HL-60/S4 (cell line): ENCODE results near the gene RASGEF1B.

Source experiments
- in situ Hi-C: fragments of 300-500 bp; cut with MboI; formaldehyde crosslinking; loops from 2 replicates; pipeline ENCODE4 v1.14.3; 2022; ENCODE audit warnings: low sequenced_read_pairs

The RASGEF1B gene

DNA sequence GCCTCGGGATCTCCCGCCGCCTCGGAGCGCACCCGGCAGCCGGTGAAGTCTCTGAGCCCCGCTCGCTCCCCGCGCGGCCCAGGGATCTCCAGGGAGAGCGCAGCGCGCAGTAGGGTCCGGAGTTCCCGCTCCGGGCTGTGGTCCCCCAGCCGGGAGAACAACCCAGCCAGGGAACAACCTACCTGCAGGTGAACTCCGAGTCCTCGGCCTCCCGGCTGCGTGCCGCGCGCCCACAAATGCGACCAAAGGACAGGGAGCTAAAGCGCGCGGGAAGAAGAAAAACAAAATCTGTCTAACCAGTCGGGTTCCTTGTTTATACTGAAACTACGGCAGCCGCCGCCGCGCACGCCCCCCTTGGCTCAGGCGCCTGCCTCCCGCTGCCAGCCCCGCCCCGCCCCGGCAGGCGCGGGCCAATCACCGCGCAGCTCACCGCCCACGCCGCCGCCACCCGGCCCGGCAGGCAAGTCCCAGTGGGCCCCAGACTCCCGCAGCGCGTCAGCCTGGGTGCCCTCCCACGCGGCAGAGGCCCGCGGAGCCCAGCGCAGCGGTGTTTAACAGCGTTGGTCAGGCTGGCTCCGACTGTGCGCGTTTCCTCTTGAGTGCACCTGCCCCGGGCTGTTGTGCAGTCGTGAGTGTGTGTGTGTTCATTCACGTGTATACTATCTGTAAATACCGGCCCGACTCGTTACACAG, at the start of gene RASGEF1B:
TSS of gene RASGEF1B (minus strand) at position 320 of the 693 bp plus-strand sequence. CDS start 12,399 bp downstream, outside the sequence.
- in situ Hi-C loops = loop anchor here (25.0 kb wide), 1 partner anchor 366 kb away; no protein-coding TSS in a partner anchor

DNA sequence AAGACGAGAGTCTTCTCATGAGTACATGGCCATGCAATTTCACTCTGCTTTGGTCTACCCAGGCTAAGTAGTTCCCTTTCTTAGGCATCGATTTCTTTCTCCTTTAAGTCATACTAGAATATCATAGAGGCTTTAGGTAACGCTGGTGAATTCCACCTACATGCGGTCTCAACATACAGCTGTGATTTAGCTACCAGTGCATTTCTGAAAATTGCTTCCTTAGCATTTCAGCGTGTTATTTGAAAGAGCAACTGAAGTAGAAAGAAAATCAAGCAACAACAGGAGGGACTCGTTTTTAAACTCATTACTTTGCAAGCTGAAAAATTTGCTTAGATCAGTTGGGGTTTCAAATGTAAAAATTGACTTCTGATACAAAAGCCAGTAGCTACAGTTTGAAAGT, 48.1 kb upstream of the RASGEF1B start:
- in situ Hi-C loops = no loop called here

- in situ Hi-C loops = no loop called here
These were observed 47.7 kb upstream of the RASGEF1B start for GRCh38 chr4:81519427-81519773.

DNA sequence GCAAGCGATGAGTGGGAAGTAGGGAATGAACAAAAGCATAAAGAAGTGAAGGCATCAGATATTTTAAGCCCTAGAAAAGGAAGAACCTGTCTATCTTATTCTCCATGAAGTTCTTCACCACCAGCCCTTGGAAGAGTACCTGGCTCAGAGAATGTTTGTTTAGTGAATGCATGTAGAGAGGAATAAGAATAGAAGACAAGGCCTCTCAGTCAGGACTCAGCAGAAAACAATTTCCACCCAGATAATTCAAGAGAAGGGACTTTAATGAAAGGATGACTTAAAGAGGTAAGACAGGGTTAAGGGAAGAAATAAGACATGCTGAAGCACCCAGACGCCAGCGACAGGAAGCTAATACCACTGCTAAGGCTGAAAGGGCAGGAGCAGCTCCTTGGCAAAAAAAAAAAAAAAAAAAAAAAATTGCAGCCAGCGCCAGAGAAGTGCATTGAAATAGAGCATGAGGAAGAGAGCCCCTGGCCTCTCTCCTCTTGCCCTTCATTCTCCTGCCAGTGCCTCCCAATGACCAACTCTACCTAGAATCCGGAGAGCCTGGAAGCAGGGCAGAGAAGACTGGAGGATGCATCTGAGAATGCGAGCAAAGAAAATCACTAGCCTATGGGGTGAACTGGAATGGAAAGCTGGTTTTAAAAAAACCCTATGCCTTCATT, 47.2 kb upstream of the RASGEF1B start:
- in situ Hi-C loops = no loop called here

GRCh38 chr4:81516241-81516640, 44.5 kb upstream of the RASGEF1B start:
- in situ Hi-C loops = no loop called here

DNA sequence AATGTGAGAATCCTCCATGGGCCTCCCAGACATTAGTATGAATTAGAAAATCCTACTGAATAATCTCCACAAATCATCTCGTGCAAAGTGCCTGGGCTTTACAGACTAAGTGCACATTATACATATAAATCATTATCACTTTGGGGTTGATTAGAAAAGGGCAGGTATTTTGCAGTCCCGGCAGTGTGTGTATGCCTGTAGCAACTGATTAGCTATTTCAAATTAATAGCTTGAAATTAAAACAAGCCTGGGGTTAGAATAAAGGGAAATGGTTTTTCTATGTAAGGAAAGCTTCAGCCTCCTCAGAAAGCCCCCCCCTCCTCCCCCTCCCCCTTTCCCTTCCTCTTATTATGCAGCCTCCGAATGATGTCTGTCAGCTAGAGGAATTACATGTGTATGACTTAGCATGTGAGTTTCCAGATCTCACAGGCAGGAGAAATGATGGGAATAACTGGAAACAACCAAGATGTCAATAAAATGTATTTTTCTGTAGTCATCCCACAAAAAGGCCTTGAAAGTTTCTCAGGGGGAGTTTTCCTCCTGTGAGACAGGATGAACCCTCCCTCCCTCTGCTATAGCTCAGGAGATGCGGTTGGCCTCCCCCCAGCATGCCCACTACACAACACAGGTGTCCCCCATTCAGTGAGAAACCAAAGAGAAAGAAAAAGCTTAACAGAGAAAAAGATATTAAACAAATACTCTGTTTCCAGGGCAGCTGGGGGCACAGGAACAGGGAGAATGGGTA, 41.2 kb upstream of the RASGEF1B start:
- in situ Hi-C loops = no loop called here

DNA sequence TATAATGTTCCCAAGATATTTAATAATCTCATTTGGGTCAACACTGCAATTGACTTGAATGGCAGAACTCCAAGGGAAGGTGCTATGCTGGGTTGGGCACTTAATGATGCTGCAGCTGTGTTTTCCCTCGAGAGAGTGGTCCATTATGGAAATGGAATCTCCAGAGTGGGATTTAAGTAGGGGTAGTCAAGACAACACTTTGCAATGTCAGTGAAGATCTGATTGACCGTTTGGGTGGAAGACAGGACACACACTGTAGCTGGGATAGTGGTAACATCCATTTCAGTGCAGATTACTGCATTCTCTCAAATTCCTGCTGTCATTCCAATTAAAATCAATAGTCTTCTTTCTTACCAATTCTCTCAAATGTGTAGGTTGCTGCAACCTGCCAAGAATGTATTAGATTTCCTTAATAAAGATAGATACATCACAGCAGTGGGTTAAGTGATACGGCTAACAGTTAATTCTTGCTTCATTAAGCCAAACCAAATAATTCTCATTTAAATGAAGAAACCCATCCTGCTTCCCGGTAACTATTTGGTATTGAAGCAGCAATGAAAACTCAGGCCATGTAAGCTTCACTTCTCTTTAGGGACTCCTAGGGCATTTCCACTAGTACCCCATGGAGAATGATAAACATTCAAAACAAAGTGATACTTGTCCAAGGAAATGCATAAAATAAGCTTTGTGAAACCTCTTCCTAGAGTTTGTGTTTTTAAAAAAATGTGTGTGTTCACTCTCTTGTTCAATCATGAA, 40.5 kb upstream of the RASGEF1B start:
- in situ Hi-C loops = no loop called here

DNA sequence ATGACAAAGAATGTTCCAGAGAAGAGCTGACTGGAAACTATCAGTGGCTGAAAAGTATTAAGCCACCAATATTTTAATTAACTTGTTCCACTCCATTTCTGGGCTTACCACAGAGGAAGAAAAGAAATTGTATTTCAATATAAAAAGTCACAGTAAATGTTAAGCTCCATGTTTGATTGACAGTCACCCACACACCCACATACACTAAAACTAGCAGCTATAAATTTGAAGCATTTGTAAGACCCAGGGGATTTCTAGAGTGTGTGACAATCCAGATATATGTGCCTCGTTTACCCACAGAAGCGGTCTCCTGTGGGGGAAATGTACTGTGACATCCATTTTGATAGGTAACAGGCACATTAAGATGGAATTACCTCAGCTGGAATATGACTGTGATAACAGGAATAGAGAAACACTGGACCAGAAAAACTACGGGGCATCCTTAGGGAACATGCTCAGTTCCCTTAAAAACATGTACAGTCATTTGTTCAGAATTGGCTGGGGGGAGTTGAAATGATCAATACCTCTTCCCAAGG, 39.0 kb upstream of the RASGEF1B start:
- in situ Hi-C loops = no loop called here

DNA sequence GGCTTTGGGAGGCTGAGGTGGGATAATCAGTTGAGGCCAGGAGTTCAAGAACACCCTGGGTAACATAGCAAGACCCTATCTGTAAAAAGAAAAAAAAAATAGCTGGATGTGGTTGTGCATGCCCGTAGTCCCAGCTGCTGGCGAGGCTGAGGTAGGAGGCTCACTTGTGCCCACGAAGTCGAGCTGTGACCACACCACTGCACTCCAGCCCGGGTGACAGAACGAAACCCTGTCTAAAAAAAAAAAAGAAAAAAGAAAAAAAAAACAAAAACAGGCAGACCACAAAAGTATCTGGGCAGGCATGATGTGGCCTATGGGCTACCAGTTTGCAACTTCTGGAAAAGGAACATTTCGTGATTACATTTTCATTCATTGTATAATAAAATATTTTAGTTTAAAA, 38.1 kb upstream of the RASGEF1B start:
- in situ Hi-C loops = no loop called here

DNA sequence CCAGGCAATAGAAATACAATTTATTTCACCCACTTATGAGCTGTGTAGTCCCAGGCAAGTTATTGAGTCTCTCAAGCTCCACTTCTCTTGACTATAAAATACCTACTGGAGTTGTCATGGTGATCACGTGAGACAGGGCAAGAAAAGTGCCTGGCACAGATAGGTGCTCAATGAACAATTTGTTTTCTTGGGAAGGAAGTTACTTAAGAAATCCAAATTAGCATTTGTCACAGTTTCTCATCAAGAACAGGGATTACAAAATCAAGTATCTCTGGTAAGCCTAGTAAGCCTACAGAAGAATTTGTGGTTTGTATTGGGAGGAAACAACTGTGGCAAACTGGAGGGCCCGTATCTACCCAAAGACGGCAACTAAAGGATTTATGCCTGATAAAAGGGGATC, 37.5 kb upstream of the RASGEF1B start:
- in situ Hi-C loops = no loop called here

- in situ Hi-C loops = no loop called here
These were observed 36.9 kb upstream of the RASGEF1B start for GRCh38 chr4:81508411-81509185.

DNA sequence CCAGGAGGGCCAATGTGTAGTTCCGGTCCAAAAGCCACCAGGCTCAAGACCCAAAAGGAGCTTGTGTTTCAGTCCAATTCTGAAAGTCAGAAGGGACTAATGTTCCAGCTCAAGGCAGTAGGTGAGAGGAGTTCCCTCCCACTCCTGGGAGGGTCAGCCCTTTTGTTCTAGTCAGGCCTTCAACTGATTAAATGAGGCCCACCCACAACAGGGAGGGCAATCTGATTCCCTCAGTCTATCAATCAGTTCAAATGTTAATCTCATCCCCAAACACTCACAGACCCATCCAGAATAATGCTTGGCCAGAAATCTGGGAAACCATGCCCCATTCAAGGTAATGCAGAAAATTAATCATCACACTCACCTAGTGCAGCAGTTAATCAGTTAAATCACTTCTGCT, 35.8 kb upstream of the RASGEF1B start:
- in situ Hi-C loops = no loop called here

DNA sequence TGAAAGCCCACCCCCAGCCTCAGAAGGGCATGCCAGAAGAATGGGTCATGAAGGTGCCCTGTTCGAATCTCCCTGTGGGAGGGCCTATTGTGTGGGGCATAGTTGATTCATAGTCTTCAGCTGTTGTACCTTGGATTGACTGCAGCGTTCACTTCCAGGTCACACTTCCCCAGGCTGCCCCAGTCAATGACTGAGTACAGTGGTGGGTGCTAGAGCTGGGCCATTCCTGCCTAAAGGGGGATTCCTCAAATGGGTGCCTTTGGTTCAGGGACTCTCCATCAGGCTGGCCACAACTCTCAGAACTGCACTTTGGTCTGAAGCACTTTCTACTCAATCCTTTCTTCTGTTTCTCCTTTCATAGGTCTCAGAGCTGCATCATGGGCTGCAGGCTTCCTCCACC, 35.0 kb upstream of the RASGEF1B start:
- in situ Hi-C loops = no loop called here

GRCh38 chr4:81505726-81506125, 34.0 kb upstream of the RASGEF1B start:
- in situ Hi-C loops = no loop called here

- in situ Hi-C loops = no loop called here
These were observed 33.4 kb upstream of the RASGEF1B start for GRCh38 chr4:81505004-81505598.

DNA sequence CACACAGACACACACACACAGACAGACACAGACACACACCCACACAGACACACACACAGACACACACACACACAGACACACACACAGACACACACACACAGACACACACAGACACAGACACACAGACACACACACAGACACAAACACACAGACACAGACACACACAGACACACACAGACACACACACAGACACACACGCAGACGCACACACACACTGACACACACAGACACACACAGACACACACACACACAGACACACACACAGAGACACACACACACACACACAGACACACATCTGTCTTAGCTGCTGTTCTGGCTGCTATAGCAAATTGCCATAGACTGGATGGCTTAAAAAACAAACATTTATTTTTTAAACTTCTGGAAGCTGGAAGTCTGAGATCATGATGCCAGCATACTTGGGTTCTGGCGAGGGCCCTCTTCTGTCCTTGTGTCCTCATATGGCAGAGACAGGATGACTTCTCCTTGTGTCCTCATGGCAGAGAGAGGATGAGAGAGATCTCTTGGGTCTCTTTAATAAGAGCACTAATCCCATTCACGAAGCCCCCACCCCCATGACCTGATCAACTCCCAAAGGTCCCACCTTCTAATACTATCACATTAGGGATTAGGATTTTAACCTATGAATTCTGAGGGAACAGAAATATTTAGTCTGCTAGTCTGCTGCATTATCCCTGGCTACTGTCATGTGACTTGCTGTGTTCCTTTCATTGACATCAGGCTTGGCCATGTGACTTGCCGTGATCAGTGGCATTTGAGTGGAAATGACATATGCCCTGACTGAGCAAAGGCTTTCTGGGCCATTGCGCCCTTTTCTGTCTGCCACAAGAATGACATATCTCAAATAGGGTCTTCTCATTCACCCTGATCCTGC, 32.7 kb upstream of the RASGEF1B start:
- in situ Hi-C loops = no loop called here

DNA sequence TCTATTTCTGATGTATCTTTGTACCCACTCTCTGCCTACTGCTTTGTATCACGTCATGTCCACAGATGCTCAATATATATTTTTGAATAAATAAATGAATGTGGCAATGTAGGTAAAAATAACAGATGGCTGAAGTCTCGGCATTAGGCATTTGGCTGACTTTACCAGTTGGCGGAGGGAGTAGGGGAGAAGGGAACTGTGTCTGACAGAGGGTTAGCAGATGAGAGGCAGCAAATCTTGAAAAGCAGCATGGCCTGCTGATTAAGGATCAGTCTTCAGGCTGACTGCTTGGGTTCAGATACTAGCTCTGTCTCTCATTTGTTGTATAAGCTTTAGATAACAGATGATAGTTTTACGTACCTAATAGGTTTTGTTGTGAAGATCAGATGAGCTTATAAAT, 31.9 kb upstream of the RASGEF1B start:
- in situ Hi-C loops = no loop called here

DNA sequence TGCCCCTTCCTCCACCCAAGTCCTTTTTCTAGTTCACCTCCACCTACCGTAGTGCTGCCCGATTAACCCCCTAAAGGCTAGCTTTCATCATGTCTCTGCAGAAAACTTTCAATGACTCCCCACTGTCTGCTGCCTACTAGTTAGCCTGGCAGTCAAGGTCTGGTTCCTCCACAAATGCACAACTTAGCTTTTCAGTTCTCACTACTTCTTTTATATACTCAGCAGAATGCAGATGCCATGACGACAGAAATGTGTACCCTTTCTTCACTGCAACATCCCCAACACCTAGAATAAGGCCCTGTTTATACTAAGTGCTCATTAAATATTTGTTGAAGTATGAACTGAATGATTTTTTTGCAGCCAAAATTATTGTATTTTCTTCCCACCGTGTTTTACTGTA, 30.9 kb upstream of the RASGEF1B start:
- in situ Hi-C loops = no loop called here

DNA sequence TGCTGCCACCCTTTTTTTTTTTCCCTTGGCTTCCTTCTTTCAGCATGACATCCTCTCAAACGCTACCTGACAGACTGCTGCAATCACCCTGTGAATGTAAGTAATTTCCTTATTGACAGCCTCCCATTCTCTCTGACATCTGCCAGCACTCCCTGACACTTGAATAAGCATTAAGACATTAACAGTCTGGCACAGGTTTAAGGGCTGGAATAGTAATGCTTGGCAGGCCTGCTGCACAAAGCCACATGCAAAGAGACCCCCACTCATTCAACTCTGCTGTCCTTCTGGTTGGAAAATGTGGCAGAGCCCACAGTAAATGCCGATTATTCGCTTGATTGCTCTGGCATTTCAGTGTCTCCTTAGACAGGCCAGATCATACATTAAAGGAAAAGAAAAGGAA, 28.1 kb upstream of the RASGEF1B start:
- in situ Hi-C loops = no loop called here
